ENCODE data around the gene NDUFAF4. TPM values are rescaled to one million over a fixed set of nuclear protein-coding genes. Genes with fewer than 3 reads are reported as not detected.

The NDUFAF4 gene
- total and polyA plus RNA-seq, 2 donors (not counting 3 experiments of a cell fraction or from before 2014, with no cell fraction given): 8.8 to 44.6 TPM

DNA sequence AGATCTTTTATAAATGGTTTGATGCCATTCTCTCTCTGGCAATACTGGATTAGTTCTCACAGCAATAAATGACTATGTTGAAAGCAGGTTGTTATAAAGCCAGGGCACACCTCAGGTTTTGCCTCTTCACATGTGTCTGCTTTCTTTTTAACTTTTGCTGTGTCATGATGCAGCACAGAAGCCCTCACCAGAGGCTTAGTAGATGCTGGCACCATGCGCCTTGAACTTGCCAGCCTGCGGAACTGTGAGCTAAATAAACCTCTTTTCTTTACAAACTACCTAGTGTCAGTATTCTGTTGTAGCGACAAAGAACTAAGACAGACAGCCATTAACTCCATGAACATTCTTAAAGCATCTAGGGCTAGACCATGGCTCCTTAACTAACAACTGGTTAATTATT is 45.1 kb downstream of the NDUFAF4 start:
- no peaks in the 10 kb centered on the region for H3K9me3 ChIP-seq (replicated peaks; ENCODE audit: control insufficient read depth, insufficient read depth, low read length)
- FAIRE-seq (no peak), DNase-seq (ENCODE audit: low read depth, low spot score) (no peak)
- no peaks in the 10 kb centered on the region for H3K9me1 ChIP-seq (replicated peaks; ENCODE audit: control insufficient read depth, extremely low read depth, insufficient read depth, low read length)
- no peak overlapping the region for H3K4me2 ChIP-seq (ENCODE audit: insufficient read depth, low read length)
- no peaks in the 10 kb centered on the region for H3K36me3 ChIP-seq (ENCODE audit: control insufficient read depth in 2 of 2, extremely low read depth in 1 of 2, insufficient read depth in 2 of 2, low read length in 2 of 2)
- no peak overlapping the region for H2AFZ ChIP-seq (ENCODE audit: low read depth, low read length)
- no peaks in the 10 kb centered on the region for H3K79me2 ChIP-seq (ENCODE audit: control insufficient read depth, insufficient read depth, low read length)
- no peak overlapping the region for H3K4me3 ChIP-seq (replicated peaks in 1 of 3; ENCODE audit: insufficient read depth in 1 of 3, low read depth in 1 of 3, low read length in 3 of 3)
- dilution Hi-C loops (cut with MboI; ENCODE audit: extremely low pct_ligation_motif_present, low sequenced_read_pairs) (no loop called here), intact Hi-C loops (cut with micrococcal nuclease) (no loop called here)
- H3K9ac ChIP-seq (replicated peaks; ENCODE audit: extremely low read depth, insufficient read depth, low read length): no peak overlapping the region
- no TSS peak for BruUV-seq (replicated peaks)
- no peaks in the 10 kb centered on the region for H4K20me1 ChIP-seq (replicated peaks; ENCODE audit: control insufficient read depth, extremely low read depth, insufficient read depth, low read length)
- POLR2A ChIA-PET: no interaction called here
- TF ChIP-seq EZH2 (IDR thresholded peaks at IDR 0.05; ENCODE audit: borderline replicate concordance, low read depth, low read length, severe bottlenecking) (no peak), GATA2 (IDR thresholded peaks at IDR 0.05; ENCODE audit: insufficient read depth, insufficient read length, low read depth, low read length) (no peak), POLR2AphosphoS5 (IDR thresholded peaks at IDR 0.05; ENCODE audit: insufficient read depth, low read depth, low read length) (no peak)
- no peak overlapping the region for H3K27ac ChIP-seq (ENCODE audit: insufficient read depth, low read depth, low read length)
- CTCF ChIA-PET: no interaction called here
- no peaks in the 10 kb centered on the region for H3K27me3 ChIP-seq (ENCODE audit: control insufficient read depth in 2 of 2, insufficient read depth in 2 of 2, low read length in 2 of 2)
- no peaks in the 10 kb centered on the region for H3K4me1 ChIP-seq (ENCODE audit: control insufficient read depth, extremely low read depth, insufficient read depth, low read length)

DNA sequence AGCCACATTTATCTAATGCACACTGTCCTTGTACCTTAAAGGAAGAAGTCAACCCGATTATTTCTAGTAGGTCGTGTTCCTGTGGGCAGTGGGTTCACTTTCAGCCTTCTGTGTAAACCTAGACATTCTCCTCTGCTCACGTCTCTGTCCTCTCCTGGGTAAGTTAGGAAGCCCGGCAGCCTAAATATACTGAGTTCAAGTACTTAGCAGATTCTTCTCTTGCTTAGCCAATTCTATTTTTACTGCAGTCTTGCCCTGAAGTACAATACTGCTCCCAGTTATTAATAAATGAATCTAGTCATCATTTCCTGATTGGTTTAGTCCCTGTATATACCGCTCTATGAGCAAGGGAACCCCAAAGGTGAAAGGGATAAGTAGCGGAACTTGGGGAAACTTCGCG is 45.8 kb downstream of the NDUFAF4 start:
- no peak overlapping the region for H3K4me3 ChIP-seq (replicated peaks in 1 of 3; ENCODE audit: insufficient read depth in 1 of 3, low read depth in 1 of 3, low read length in 3 of 3)
- no peak for TF ChIP-seq FOS (IDR thresholded peaks at IDR 0.05; ENCODE audit: borderline replicate concordance, insufficient read depth, low read length)
- TF ChIP-seq JUN (IDR thresholded peaks at IDR 0.05; ENCODE audit: borderline replicate concordance, insufficient read depth, insufficient read length, low read depth): no peak
- TF ChIP-seq POLR2A (IDR thresholded peaks at IDR 0.05; ENCODE audit: low read depth, low read length): no peak
- no peak for TF ChIP-seq POLR2AphosphoS5 (IDR thresholded peaks at IDR 0.05; ENCODE audit: insufficient read depth, low read depth, low read length)
- no peak for TF ChIP-seq EZH2 (IDR thresholded peaks at IDR 0.05; ENCODE audit: borderline replicate concordance, low read depth, low read length, severe bottlenecking)
- TF ChIP-seq GATA2 (IDR thresholded peaks at IDR 0.05; ENCODE audit: insufficient read depth, insufficient read length, low read depth, low read length): no peak
- no peak for TF ChIP-seq MYC (IDR thresholded peaks at IDR 0.05; ENCODE audit: low read depth, low read length)
- TF ChIP-seq, protein P1, sequence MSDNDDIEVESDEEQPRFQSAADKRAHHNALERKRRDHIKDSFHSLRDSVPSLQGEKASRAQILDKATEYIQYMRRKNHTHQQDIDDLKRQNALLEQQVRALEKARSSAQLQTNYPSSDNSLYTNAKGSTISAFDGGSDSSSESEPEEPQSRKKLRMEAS (IDR thresholded peaks at IDR 0.05; ENCODE audit: insufficient read depth, insufficient read length): no peak
- TF ChIP-seq, protein P2, sequence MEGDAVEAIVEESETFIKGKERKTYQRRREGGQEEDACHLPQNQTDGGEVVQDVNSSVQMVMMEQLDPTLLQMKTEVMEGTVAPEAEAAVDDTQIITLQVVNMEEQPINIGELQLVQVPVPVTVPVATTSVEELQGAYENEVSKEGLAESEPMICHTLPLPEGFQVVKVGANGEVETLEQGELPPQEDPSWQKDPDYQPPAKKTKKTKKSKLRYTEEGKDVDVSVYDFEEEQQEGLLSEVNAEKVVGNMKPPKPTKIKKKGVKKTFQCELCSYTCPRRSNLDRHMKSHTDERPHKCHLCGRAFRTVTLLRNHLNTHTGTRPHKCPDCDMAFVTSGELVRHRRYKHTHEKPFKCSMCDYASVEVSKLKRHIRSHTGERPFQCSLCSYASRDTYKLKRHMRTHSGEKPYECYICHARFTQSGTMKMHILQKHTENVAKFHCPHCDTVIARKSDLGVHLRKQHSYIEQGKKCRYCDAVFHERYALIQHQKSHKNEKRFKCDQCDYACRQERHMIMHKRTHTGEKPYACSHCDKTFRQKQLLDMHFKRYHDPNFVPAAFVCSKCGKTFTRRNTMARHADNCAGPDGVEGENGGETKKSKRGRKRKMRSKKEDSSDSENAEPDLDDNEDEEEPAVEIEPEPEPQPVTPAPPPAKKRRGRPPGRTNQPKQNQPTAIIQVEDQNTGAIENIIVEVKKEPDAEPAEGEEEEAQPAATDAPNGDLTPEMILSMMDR (IDR thresholded peaks at IDR 0.05; ENCODE audit: extremely low read depth in 1 of 2, insufficient read depth in 1 of 2, low read depth in 1 of 2, low read length in 2 of 2): no peak
- no peaks in the 10 kb centered on the region for H4K20me1 ChIP-seq (replicated peaks; ENCODE audit: control insufficient read depth, extremely low read depth, insufficient read depth, low read length)
- CTCF ChIA-PET: no interaction called here
- H3K9me3 ChIP-seq (replicated peaks; ENCODE audit: control insufficient read depth, insufficient read depth, low read length): no peaks in the 10 kb centered on the region
- no peak overlapping the region for H3K4me2 ChIP-seq (ENCODE audit: insufficient read depth, low read length)
- DNase-seq (ENCODE audit: low read depth, low spot score): no peak
- no peak overlapping the region for H3K9ac ChIP-seq (replicated peaks; ENCODE audit: extremely low read depth, insufficient read depth, low read length)
- BruUV-seq (replicated peaks): no TSS peak
- no peak overlapping the region for H3K27ac ChIP-seq (ENCODE audit: insufficient read depth, low read depth, low read length)
- H3K79me2 ChIP-seq (ENCODE audit: control insufficient read depth, insufficient read depth, low read length): no peaks in the 10 kb centered on the region
- dilution Hi-C loops (cut with MboI; ENCODE audit: extremely low pct_ligation_motif_present, low sequenced_read_pairs): no loop called here
- no peaks in the 10 kb centered on the region for H3K4me1 ChIP-seq (ENCODE audit: control insufficient read depth, extremely low read depth, insufficient read depth, low read length)
- H3K27me3 ChIP-seq (ENCODE audit: control insufficient read depth in 2 of 2, insufficient read depth in 2 of 2, low read length in 2 of 2): no peaks in the 10 kb centered on the region
- no peaks in the 10 kb centered on the region for H3K36me3 ChIP-seq (ENCODE audit: control insufficient read depth in 2 of 2, extremely low read depth in 1 of 2, insufficient read depth in 2 of 2, low read length in 2 of 2)
- no peak for FAIRE-seq
- H2AFZ ChIP-seq (ENCODE audit: low read depth, low read length): no peak overlapping the region
- H3K9me1 ChIP-seq (replicated peaks; ENCODE audit: control insufficient read depth, extremely low read depth, insufficient read depth, low read length): no peaks in the 10 kb centered on the region
- POLR2A ChIA-PET: no interaction called here
- intact Hi-C loops (cut with micrococcal nuclease): no loop called here

Data from endothelial cell of umbilical vein (primary cell).